Activated CD8-positive, alpha-beta memory T cell treated with anti-CD3 and anti-CD28 coated beads for 48 hours (primary cell): Measurements from ENCODE around the gene FBLN7.

ENCODE experiments used
- DNase-seq, 3 experiments: peaks; one replicate each; pipeline ENCODE4 v3.0.0-alpha.2; 2020; ENCODE audit warnings: low read depth in 2 of 3, low spot score in 2 of 3

The FBLN7 gene

GRCh38 chr2:112229348-112229747 lies 91.2 kb downstream of the FBLN7 start:
- DNase-seq = no peak

- no peak for DNase-seq
These were observed 92.2 kb downstream of the FBLN7 start for GRCh38 chr2:112230371-112230770.
